SHP77 (cell line): Measurements from ENCODE around the gene ANKFY1.

Source experiments
- DNase-seq, 2 experiments: peaks; one replicate each; lab custom pipeline; 2025; lab: John Stamatoyannopoulos, UW

The ANKFY1 gene

GRCh38 chr17:4263282-4264215 lies at the start of gene ANKFY1:
Gene ANKFY1, minus strand, starts transcription at chr17:4263979. Its CDS starts 38 bp downstream, at chr17:4263941.
- peak; percentile 97 for DNase-seq

- no peak for DNase-seq
Observed at GRCh38 chr17:4310354-4311060, 46.7 kb upstream of the ANKFY1 start.

- DNase-seq = no peak
Observed at GRCh38 chr17:4309897-4310296, 46.1 kb upstream of the ANKFY1 start.

GRCh38 chr17:4307179-4307930 lies 43.6 kb upstream of the ANKFY1 start:
- DNase-seq = no peak

- DNase-seq = no peak
Observed at GRCh38 chr17:4305224-4305623, 41.4 kb upstream of the ANKFY1 start.

GRCh38 chr17:4304417-4305027 lies 40.7 kb upstream of the ANKFY1 start:
- DNase-seq = peak; percentile 22 to 33

- no peak for DNase-seq
Observed at GRCh38 chr17:4301066-4301465, 37.3 kb upstream of the ANKFY1 start.

- DNase-seq = no peak
Observed at GRCh38 chr17:4297351-4297750, 33.6 kb upstream of the ANKFY1 start.

- DNase-seq = no peak
Observed at GRCh38 chr17:4295686-4296085, 31.9 kb upstream of the ANKFY1 start.

GRCh38 chr17:4293572-4293971 lies 29.8 kb upstream of the ANKFY1 start:
- DNase-seq = no peak

GRCh38 chr17:4287710-4288109 lies 23.9 kb upstream of the ANKFY1 start:
- DNase-seq = no peak

- DNase-seq = no peak
Observed at GRCh38 chr17:4276514-4276913, 12.7 kb upstream of the ANKFY1 start.

- no peak for DNase-seq
Observed at GRCh38 chr17:4272972-4273368, 9.2 kb upstream of the ANKFY1 start.

GRCh38 chr17:4272213-4272971 lies 8.6 kb upstream of the ANKFY1 start:
- no peak for DNase-seq

- DNase-seq = no peak
Observed at GRCh38 chr17:4270736-4271135, 7.0 kb upstream of the ANKFY1 start.

GRCh38 chr17:4269915-4270314 lies 6.1 kb upstream of the ANKFY1 start:
- DNase-seq = no peak

GRCh38 chr17:4267402-4267801 lies 3.6 kb upstream of the ANKFY1 start:
- DNase-seq = no peak

GRCh38 chr17:4266550-4266949 lies 2.8 kb upstream of the ANKFY1 start:
- DNase-seq = no peak

GRCh38 chr17:4262703-4263102 lies 1.1 kb downstream of the ANKFY1 start:
- DNase-seq = no peak

GRCh38 chr17:4261452-4261851 lies 2.3 kb downstream of the ANKFY1 start:
- no peak for DNase-seq

GRCh38 chr17:4258867-4259266 lies 4.9 kb downstream of the ANKFY1 start:
- DNase-seq = no peak
